ENCODE data around the gene KRT15. TPM values are rescaled to one million over a fixed set of nuclear protein-coding genes. Genes with fewer than 3 reads are reported as not detected.

The KRT15 gene
- total RNA-seq, 1 experiment from 2014 or later: 0.55 TPM

- POLR2A ChIA-PET: no interaction called here
- DNase-seq (ENCODE audit: low spot score) (no peak), ATAC-seq (no peak)
- CTCF ChIA-PET: interaction anchor here (1.3 to 1.6 kb wide), 2 partner anchors 85 to 199 kb away, joined by 4 to 6 read pairs; no protein-coding TSS in a partner anchor
- Mint-ChIP-seq H3K27ac (no peak overlapping the region), H3K36me3 (no peaks in the 10 kb centered on the region), H3K4me3 (no peak overlapping the region), H3K9me3 (peaks cover 16% of the 10 kb centered on the region), H3K27me3 (ENCODE audit: low read depth) (peaks cover 5% of the 10 kb centered on the region), H3K4me1 (no peaks in the 10 kb centered on the region)
- no peak for TF ChIP-seq RELA (CRISPR knock-in tag; IDR thresholded peaks at IDR 0.05; ENCODE audit: borderline replicate concordance)
- no peak for TF ChIP-seq SMAD4 (CRISPR knock-in tag; IDR thresholded peaks at IDR 0.05)
- no peak for TF ChIP-seq EMX1 (CRISPR knock-in tag; IDR thresholded peaks at IDR 0.05)
These were observed 54.5 kb downstream of the KRT15 start for GRCh38 chr17:41464173-41464572.

DNA sequence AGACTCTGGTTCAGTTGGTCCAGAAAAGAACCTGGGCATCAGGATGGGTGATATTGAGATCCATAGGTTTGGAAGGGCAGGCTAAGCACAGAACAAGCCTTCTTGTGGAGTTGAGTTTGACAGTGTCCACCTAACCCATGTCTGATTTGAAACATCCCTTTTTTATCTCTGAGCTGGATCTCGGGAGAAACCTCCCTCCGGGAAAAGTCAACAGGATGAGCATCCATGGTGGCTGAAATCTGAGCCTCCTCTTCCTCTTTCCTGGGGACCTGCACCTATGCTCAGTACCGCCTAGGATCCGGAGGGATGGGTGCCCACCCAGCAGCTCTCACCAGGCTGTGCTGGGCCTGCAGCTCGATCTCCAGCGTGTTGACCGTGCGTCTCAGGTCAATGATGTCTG is 54.9 kb downstream of the KRT15 start:
- H3K36me3 Mint-ChIP-seq: no peaks in the 10 kb centered on the region
- H3K9me3 Mint-ChIP-seq: peaks cover 15% of the 10 kb centered on the region
- no peaks in the 10 kb centered on the region for H3K4me1 Mint-ChIP-seq
- CTCF ChIA-PET: interaction anchor here (1.3 to 1.6 kb wide), 2 partner anchors 85 to 199 kb away, joined by 4 to 6 read pairs; no protein-coding TSS in a partner anchor
- H3K27ac Mint-ChIP-seq: no peak overlapping the region
- no peak for DNase-seq (ENCODE audit: low spot score)
- peaks cover 5% of the 10 kb centered on the region for H3K27me3 Mint-ChIP-seq (ENCODE audit: low read depth)
- no peak for TF ChIP-seq MLX (CRISPR knock-in tag; IDR thresholded peaks at IDR 0.05)
- TF ChIP-seq ERG (CRISPR knock-in tag; IDR thresholded peaks at IDR 0.05): no peak
- TF ChIP-seq, protein P1, sequence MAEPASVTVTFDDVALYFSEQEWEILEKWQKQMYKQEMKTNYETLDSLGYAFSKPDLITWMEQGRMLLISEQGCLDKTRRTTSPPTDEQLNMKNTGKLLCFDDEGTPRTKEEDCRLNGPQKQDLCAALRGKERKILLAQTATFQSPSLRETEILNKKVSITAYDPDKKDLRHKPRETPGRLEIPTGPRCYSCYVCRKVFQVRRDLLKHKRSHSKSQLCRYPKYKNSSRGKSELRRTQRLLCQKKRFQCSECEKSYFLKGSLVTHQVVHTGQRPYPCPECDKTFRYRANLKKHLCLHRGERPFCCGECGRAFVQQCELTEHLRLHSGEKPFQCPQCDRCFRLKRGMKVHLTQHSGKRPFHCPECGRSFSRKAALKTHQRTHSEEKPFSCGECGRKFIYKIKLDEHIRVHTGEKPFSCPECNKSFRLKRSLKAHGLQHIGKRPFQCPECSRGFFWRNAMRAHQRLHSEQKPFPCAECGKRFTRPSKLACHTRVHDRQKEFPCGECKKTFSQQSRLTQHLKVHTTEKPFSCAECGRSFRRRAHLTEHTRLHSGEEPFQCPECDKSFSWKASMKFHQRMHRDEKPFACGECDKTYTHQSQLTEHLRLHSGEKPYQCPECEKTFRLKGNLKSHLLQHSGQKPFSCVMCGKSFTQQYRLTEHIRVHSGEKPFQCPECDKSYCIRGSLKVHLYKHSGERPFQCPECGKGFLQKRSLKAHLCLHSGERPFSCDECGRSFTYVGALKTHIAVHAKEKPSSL (CRISPR knock-in tag; conservative IDR thresholded peaks at IDR 0.05): no peak
- TF ChIP-seq HMGA2 (CRISPR knock-in tag; IDR thresholded peaks at IDR 0.05): no peak
- no peak for TF ChIP-seq PRRX2 (CRISPR knock-in tag; IDR thresholded peaks at IDR 0.05)
- no peak for TF ChIP-seq ZNF219 (CRISPR knock-in tag; IDR thresholded peaks at IDR 0.05; ENCODE audit: borderline replicate concordance)
- TF ChIP-seq HMGXB4 (CRISPR knock-in tag; IDR thresholded peaks at IDR 0.05): no peak
- no peak for TF ChIP-seq JAZF1 (CRISPR knock-in tag; IDR thresholded peaks at IDR 0.05)
- POLR2A ChIA-PET: no interaction called here
- no peak overlapping the region for H3K4me3 Mint-ChIP-seq
- no peak for ATAC-seq

Small RNAs within 50 kb of the gene (microRNA-seq; reads per million reads assigned to microRNA genes)
- not detected for gene MIR6510 (ENCODE audit: borderline number of aligned reads)

Other genes with a start within 250 kb of the KRT15 start
- not detected in 3 replicates for gene KRTAP9-7, start 243.2 kb downstream of the KRT15 start, total RNA-seq (2021)
- not detected in 3 replicates for gene KRTAP29-1, start 216.0 kb downstream of the KRT15 start, total RNA-seq (2021)
- gene KRTAP16-1, start 209.6 kb downstream of the KRT15 start, total RNA-seq (2021): not detected in 3 replicates
- not detected in 3 replicates for gene KRTAP17-1, start 203.2 kb downstream of the KRT15 start, total RNA-seq (2021)
- not detected in 3 replicates for gene KRT33A, start 168.1 kb downstream of the KRT15 start, total RNA-seq (2021)
- gene KRT33B, start 149.1 kb downstream of the KRT15 start, total RNA-seq (2021): not detected in 3 replicates
- gene KRT34, start 136.6 kb downstream of the KRT15 start, total RNA-seq (2021): not detected in 3 replicates
- gene KRT31, start 121.3 kb downstream of the KRT15 start, total RNA-seq (2021): not detected in 3 replicates
- not detected in 3 replicates for gene KRT37, start 94.3 kb downstream of the KRT15 start, total RNA-seq (2021)
- gene KRT38, start 77.9 kb downstream of the KRT15 start, total RNA-seq (2021): not detected in 3 replicates
- not detected in 3 replicates for gene KRT32, start 51.5 kb downstream of the KRT15 start, total RNA-seq (2021)
- gene KRT35, start 37.7 kb downstream of the KRT15 start, total RNA-seq (2021): not detected in 3 replicates
- not detected in 3 replicates for gene KRT36, start 29.0 kb downstream of the KRT15 start, total RNA-seq (2021)
- gene KRT13, start 13.3 kb downstream of the KRT15 start, total RNA-seq (2021): not detected in 3 replicates
- 110 to 130 TPM (median 124 TPM) in 3 replicates for gene KRT19, start 9.4 kb upstream of the KRT15 start, total RNA-seq (2021)
- not detected in 3 replicates for gene KRT9, start 53.2 kb upstream of the KRT15 start, total RNA-seq (2021)
- gene KRT14, start 68.0 kb upstream of the KRT15 start, total RNA-seq (2021): not detected in 3 replicates
- not detected in 3 replicates for gene KRT16, start 93.9 kb upstream of the KRT15 start, total RNA-seq (2021)
- 0.53 to 1.5 TPM (median 0.92 TPM) in 3 replicates for gene KRT17, start 105.7 kb upstream of the KRT15 start, total RNA-seq (2021)
- gene EIF1, start 170.0 kb upstream of the KRT15 start, total RNA-seq (2021): 466 to 481 TPM (median 475 TPM) in 3 replicates
- not detected in 3 replicates for gene GAST, start 193.4 kb upstream of the KRT15 start, total RNA-seq (2021)
- gene HAP1, start 215.8 kb upstream of the KRT15 start, total RNA-seq (2021): 4.4 to 5.0 TPM (median 4.4 TPM) in 3 replicates

All from WTC11 (cell line).